Omental fat pad (tissue), 4 donors: ENCODE results near the gene SAP130. TPM values are rescaled to one million over a fixed set of nuclear protein-coding genes. Genes with fewer than 3 reads are reported as not detected.

Source experiments
- ATAC-seq: fragments of 150-250 bp; one replicate; pipeline ENCODE4 v1.9.1; 2016; ENCODE audit warnings: mild to moderate bottlenecking, moderate library complexity; ENCODE audit not compliant: low FRiP score
- DNase-seq: peaks from one replicate; pipeline ENCODE4 v3.0.0-alpha.2; 2019; ENCODE audit warnings: low spot score
- CTCF ChIP-seq, 3 donors: fragments of 450-650 bp; IDR thresholded peaks; one replicate each; pipeline ENCODE4 v1.5.1; 2016 to 2017; ENCODE audit warnings: antibody characterized with exemption in 3 of 3, mild to moderate bottlenecking in 3 of 3, moderate library complexity in 2 of 3
- total RNA-seq, 4 donors: library from RNA; depleted of rRNA; stranded (reverse); fragments of >200 nt; gene quantifications; one replicate each; pipeline ENCODE4 v1.1.0, GENCODE V29; 2016

SAP130 gene
- total RNA-seq, 4 donors from 2014 or later, result 5.3 to 14.7 (median 11.6) TPM

GRCh38 chr2:128058114-128058513, 30.3 kb upstream of the SAP130 start:
- no peak for DNase-seq
- no peak for ATAC-seq
- no peak for TF ChIP-seq CTCF (IDR thresholded peaks at IDR 0.05)

- TF ChIP-seq CTCF (IDR thresholded peaks at IDR 0.05), result no peak
- DNase-seq, result no peak
- no peak for ATAC-seq
Measured at GRCh38 chr2:128057334-128057733, 29.5 kb upstream of the SAP130 start.

GRCh38 chr2:128054104-128054885, 26.4 kb upstream of the SAP130 start:
- no peak for TF ChIP-seq CTCF (IDR thresholded peaks at IDR 0.05)
- DNase-seq (no peak), ATAC-seq (no peak)

GRCh38 chr2:128053331-128053730, 25.5 kb upstream of the SAP130 start:
- no peak for ATAC-seq
- no peak for TF ChIP-seq CTCF (IDR thresholded peaks at IDR 0.05)
- no peak for DNase-seq

GRCh38 chr2:128043041-128043440, 15.2 kb upstream of the SAP130 start:
- ATAC-seq, result no peak
- TF ChIP-seq CTCF (IDR thresholded peaks at IDR 0.05), result no peak
- DNase-seq, result no peak

- TF ChIP-seq CTCF (IDR thresholded peaks at IDR 0.05), result no peak
- ATAC-seq (no peak), DNase-seq (no peak)
Measured at GRCh38 chr2:128041561-128041960, 13.7 kb upstream of the SAP130 start.

- no peak for DNase-seq
- ATAC-seq, result no peak
- TF ChIP-seq CTCF (IDR thresholded peaks at IDR 0.05), result no peak
Measured at GRCh38 chr2:128040166-128040771, 12.4 kb upstream of the SAP130 start.
